ENCODE results near the gene SCN10A.
A peak's percentile ranks its signal among the peaks of the same experiment; 100 is the strongest.

Gene SCN10A

GRCh38 chr3:38651153-38651789 is 164.7 kb downstream of the SCN10A start:
- H4K20me1 ChIP-seq (ENCODE audit: low read depth, low read length), result no peaks in the 10 kb centered on the region
- no peak overlapping the region for H3K4me3 ChIP-seq (ENCODE audit: insufficient read depth, low read length, poor library complexity, severe bottlenecking)
- H3K27ac ChIP-seq (ENCODE audit: low read depth, low read length), result no peak overlapping the region
- no peaks in the 10 kb centered on the region for H3F3A ChIP-seq (ENCODE audit: insufficient read depth)
- no peaks in the 10 kb centered on the region for H3K9me2 ChIP-seq (replicated peaks; ENCODE audit: insufficient read depth, low read length)
- H3K36me3 ChIP-seq (ENCODE audit: low read length), result no peaks in the 10 kb centered on the region
- no peaks in the 10 kb centered on the region for H3K9me3 ChIP-seq (ENCODE audit: insufficient read depth, low read length)
- TF ChIP-seq, protein P1, sequence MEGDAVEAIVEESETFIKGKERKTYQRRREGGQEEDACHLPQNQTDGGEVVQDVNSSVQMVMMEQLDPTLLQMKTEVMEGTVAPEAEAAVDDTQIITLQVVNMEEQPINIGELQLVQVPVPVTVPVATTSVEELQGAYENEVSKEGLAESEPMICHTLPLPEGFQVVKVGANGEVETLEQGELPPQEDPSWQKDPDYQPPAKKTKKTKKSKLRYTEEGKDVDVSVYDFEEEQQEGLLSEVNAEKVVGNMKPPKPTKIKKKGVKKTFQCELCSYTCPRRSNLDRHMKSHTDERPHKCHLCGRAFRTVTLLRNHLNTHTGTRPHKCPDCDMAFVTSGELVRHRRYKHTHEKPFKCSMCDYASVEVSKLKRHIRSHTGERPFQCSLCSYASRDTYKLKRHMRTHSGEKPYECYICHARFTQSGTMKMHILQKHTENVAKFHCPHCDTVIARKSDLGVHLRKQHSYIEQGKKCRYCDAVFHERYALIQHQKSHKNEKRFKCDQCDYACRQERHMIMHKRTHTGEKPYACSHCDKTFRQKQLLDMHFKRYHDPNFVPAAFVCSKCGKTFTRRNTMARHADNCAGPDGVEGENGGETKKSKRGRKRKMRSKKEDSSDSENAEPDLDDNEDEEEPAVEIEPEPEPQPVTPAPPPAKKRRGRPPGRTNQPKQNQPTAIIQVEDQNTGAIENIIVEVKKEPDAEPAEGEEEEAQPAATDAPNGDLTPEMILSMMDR (IDR thresholded peaks at IDR 0.05; ENCODE audit: insufficient read depth, low read length, poor library complexity, severe bottlenecking), result peak; percentile 88
- TF ChIP-seq EZH2phosphoT487 (conservative IDR thresholded peaks at IDR 0.05; ENCODE audit: low read length), result no peak
- no peaks in the 10 kb centered on the region for H3K27me3 ChIP-seq (ENCODE audit: low read length)
- H3K9ac ChIP-seq (ENCODE audit: low read length), result no peak overlapping the region
- H3K79me2 ChIP-seq (ENCODE audit: insufficient read depth, low read length), result no peaks in the 10 kb centered on the region
- no peak overlapping the region for H2AFZ ChIP-seq (ENCODE audit: low read depth, low read length, severe bottlenecking)
- no peak overlapping the region for H3K4me2 ChIP-seq (ENCODE audit: low read depth, low read length, poor library complexity, severe bottlenecking)

- H3K4me3 ChIP-seq (ENCODE audit: insufficient read depth, low read length, poor library complexity, severe bottlenecking), result no peak overlapping the region
- no peaks in the 10 kb centered on the region for H3K9me3 ChIP-seq (ENCODE audit: insufficient read depth, low read length)
- H3K4me2 ChIP-seq (ENCODE audit: low read depth, low read length, poor library complexity, severe bottlenecking), result peak overlapping the region; percentile 51
- no peaks in the 10 kb centered on the region for H4K20me1 ChIP-seq (ENCODE audit: low read depth, low read length)
- H3K79me2 ChIP-seq (ENCODE audit: insufficient read depth, low read length), result no peaks in the 10 kb centered on the region
- peak overlapping the region; percentile 82 for H2AFZ ChIP-seq (ENCODE audit: low read depth, low read length, severe bottlenecking)
- TF ChIP-seq, protein P1 (IDR thresholded peaks at IDR 0.05; ENCODE audit: insufficient read depth, low read length, poor library complexity, severe bottlenecking), result no peak
- TF ChIP-seq EZH2phosphoT487 (conservative IDR thresholded peaks at IDR 0.05; ENCODE audit: low read length), result no peak
- H3K27ac ChIP-seq (ENCODE audit: low read depth, low read length), result no peak overlapping the region
- no peaks in the 10 kb centered on the region for H3F3A ChIP-seq (ENCODE audit: insufficient read depth)
- H3K27me3 ChIP-seq (ENCODE audit: low read length), result no peaks in the 10 kb centered on the region
- H3K9me2 ChIP-seq (replicated peaks; ENCODE audit: insufficient read depth, low read length), result no peaks in the 10 kb centered on the region
- H3K36me3 ChIP-seq (ENCODE audit: low read length), result no peaks in the 10 kb centered on the region
- H3K9ac ChIP-seq (ENCODE audit: low read length), result no peak overlapping the region; the same call in 1 of the 2 replicates
These were observed 165.6 kb downstream of the SCN10A start for GRCh38 chr3:38650248-38650951.

- Histone ChIP-seq H3K79me2 (ENCODE audit: insufficient read depth, low read length) (no peaks in the 10 kb centered on the region), H3K9me2 (replicated peaks; ENCODE audit: insufficient read depth, low read length) (no peaks in the 10 kb centered on the region), H3F3A (ENCODE audit: insufficient read depth) (no peaks in the 10 kb centered on the region), H3K27ac (ENCODE audit: low read depth, low read length) (no peak within 1 kb of the TSS), H3K4me3 (ENCODE audit: insufficient read depth, low read length, poor library complexity, severe bottlenecking) (peak within 1 kb of the TSS; percentile 38), H3K4me2 (ENCODE audit: low read depth, low read length, poor library complexity, severe bottlenecking) (peak within 1 kb of the TSS; percentile 51), H3K9me3 (ENCODE audit: insufficient read depth, low read length) (no peaks in the 10 kb centered on the region), H4K20me1 (ENCODE audit: low read depth, low read length) (no peaks in the 10 kb centered on the region), H2AFZ (ENCODE audit: low read depth, low read length, severe bottlenecking) (peak within 1 kb of the TSS; percentile 82), H3K27me3 (ENCODE audit: low read length) (no peaks in the 10 kb centered on the region), H3K36me3 (ENCODE audit: low read length) (no peaks in the 10 kb centered on the region), H3K9ac (ENCODE audit: low read length) (peak within 1 kb of the TSS; percentile 22; the same call in 1 of the 2 replicates)
- no peak for TF ChIP-seq EZH2phosphoT487 (conservative IDR thresholded peaks at IDR 0.05; ENCODE audit: low read length)
- TF ChIP-seq, protein P1 (IDR thresholded peaks at IDR 0.05; ENCODE audit: insufficient read depth, low read length, poor library complexity, severe bottlenecking), result no peak
These were observed 166.3 kb downstream of the SCN10A start, which contains the start of gene SCN5A for GRCh38 chr3:38649500-38650247. Gene SCN5A (minus strand): TSS chr3:38649687. CDS start chr3:38633307, 16,380 bp downstream.
